Mesodermal cell (in vitro differentiated cells): ENCODE data around the gene HSPB7.
A peak's percentile ranks its signal among the peaks of the same experiment; 100 is the strongest.
"Not testable (repeated sequence)": the region's sequence is repeated elsewhere in the genome, so short reads cannot be mapped to it uniquely, and the experiment has no call there.

Experiments
- H3K27ac ChIP-seq: 2 replicates; pipeline ENCODE4 v1.7.0; 2013; ENCODE audit warnings: mild to moderate bottlenecking, low read depth, low read length, moderate library complexity; ENCODE audit not compliant: severe bottlenecking
- H3K36me3 ChIP-seq: 2 replicates; pipeline ENCODE4 v1.7.1; 2013; ENCODE audit warnings: mild to moderate bottlenecking, low read length, moderate library complexity; ENCODE audit not compliant: control insufficient read depth, insufficient read depth
- H3K4me1 ChIP-seq: one replicate; pipeline ENCODE4 v1.7.1; 2013; ENCODE audit warnings: mild to moderate bottlenecking, low read length; ENCODE audit not compliant: insufficient read depth, control insufficient read depth, poor library complexity, severe bottlenecking
- H3K4me3 ChIP-seq: 2 replicates; pipeline ENCODE4 v1.7.0; 2013; ENCODE audit warnings: low read length, control low read depth, mild to moderate bottlenecking; ENCODE audit not compliant: insufficient read depth, poor library complexity, severe bottlenecking; ENCODE audit errors: extremely low read depth
- H3K9me3 ChIP-seq: 2 replicates; pipeline ENCODE4 v1.7.1; 2013; ENCODE audit warnings: mild to moderate bottlenecking, low read length, moderate library complexity; ENCODE audit not compliant: control insufficient read depth
- WGBS, 2 experiments: methylation state at CpG; one replicate each; pipeline ENCODE4 v1.1.5; 2013; ENCODE audit warnings: missing lambda C conversion rate in 2 of 2; ENCODE audit not compliant: insufficient coverage in 2 of 2; 5-methylcytosine and 5-hydroxymethylcytosine counted together

The HSPB7 gene

DNA sequence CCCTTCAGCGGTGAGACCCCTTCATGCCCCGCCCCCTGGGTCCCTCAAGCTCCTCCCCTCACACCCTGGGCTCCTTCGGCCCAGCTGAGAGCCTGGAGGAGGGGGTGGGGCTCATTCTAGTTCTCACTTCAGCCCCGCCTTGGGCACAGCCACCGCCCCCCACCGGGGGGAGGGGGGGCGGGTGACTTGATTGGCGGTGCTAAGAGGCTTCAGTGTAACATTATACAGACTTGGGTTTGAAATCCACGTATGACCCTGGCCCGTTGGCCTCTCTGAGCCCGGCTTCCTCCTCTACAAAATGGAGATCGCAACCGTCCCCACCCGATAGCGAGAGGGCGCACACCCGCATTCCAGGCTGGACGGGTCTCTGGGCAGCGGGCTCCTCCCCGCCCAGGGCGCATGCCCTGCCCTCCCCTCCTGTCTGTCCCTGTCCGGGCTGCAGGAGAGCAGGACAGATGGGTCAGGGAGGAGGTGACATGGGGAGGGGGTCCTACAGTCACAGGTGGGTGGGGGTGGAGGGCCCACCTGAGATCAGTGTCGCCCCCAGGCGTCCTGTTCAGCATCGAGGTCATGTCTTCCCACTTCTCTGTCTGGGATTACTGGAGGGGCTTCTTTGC lies 30.8 kb upstream of the HSPB7 start:
- WGBS, 2 experiments = 2 to 4% methylated on average over 11 to 13 of the region's 25 CpGs
- Histone ChIP-seq H3K9me3 (no peaks in the 10 kb centered on the region), H3K4me3 (peak overlapping the region; percentile 31), H3K4me1 (peaks cover 3% of the 10 kb centered on the region), H3K27ac (peak overlapping the region; percentile 16), H3K36me3 (no peaks in the 10 kb centered on the region)

DNA sequence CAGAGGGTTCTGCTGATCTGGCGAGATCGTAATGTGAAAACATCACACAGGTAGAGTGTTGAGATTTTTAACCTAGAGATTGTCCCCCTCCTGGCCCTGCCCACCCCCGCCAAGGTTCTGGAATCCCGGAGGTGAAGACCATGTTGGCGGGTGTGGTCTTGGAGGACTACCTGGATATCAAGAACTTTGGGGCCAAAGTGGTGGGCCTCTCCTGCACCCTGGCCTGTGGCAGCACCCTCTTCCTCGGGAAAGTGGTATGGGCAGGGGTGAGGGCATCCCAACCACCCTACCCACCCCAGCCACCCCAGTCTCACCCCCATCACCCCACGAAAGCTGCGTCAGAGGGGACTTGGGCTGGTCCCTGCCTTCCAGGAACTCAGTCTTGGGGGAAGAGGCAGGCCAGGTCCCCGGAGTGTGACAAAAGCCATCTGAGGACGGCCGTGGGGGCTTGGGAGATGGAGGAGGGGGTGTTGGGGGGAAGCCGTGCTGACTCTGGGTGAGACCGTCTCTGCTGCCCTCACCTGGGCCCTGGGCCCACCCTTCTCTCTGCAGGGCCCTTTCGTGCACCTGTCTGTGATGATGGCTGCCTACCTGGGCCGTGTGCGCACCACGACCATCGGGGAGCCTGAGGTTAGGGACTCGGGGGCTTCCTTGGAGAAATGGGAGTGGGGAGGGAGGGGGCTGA lies 30.1 kb upstream of the HSPB7 start:
- Histone ChIP-seq H3K4me3 (no peak overlapping the region), H3K4me1 (peaks cover 3% of the 10 kb centered on the region), H3K9me3 (no peaks in the 10 kb centered on the region), H3K27ac (no peak overlapping the region), H3K36me3 (no peaks in the 10 kb centered on the region)
- 77 to 100% methylated on average over 2 to 6 of the region's 19 CpGs for WGBS, 2 experiments

GRCh38 chr1:16046842-16047241 lies 29.0 kb upstream of the HSPB7 start:
- 84 to 85% methylated on average over 5 to 7 of the region's 7 CpGs for WGBS, 2 experiments
- H3K36me3 ChIP-seq = no peaks in the 10 kb centered on the region

DNA sequence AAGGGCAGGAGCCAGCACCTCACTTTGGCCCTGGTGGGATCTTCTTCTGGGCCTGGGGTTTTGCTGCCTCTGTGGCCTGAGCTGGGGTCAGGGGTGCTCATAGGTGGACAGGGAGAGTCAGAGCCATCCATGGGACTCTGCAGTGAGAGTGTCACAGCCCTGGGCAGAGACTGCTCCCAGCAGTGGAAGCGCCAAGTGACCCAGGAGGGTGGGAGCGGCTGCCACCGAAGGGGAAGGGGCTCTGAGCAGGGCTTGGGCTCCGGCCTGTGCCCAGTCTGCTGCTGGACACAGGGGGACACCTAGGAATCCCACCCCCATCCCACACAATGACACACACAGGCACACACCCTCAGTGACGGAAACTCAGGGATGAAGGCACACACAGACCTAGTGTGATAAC lies 26.1 kb upstream of the HSPB7 start:
- 84 to 100% methylated on average over 1 to 4 of the region's 5 CpGs for WGBS, 2 experiments
- no peaks in the 10 kb centered on the region for H3K36me3 ChIP-seq
- peaks cover under 1% of the 10 kb centered on the region for H3K4me1 ChIP-seq
- H3K4me3 ChIP-seq = no peak overlapping the region
- no peaks in the 10 kb centered on the region for H3K9me3 ChIP-seq
- H3K27ac ChIP-seq = no peak overlapping the region

More at GRCh38 chr1:16046842-16047241, 29.0 kb upstream of the HSPB7 start:
- no peak overlapping the region for H3K4me3 ChIP-seq
- H3K4me1 ChIP-seq = peaks cover 3% of the 10 kb centered on the region
- H3K9me3 ChIP-seq = no peaks in the 10 kb centered on the region
- H3K27ac ChIP-seq = no peak overlapping the region

- Histone ChIP-seq H3K27ac (no peak within 1 kb of the TSS), H3K4me1 (no peaks in the 10 kb centered on the region), H3K4me3 (no peak within 1 kb of the TSS), H3K9me3 (no peaks in the 10 kb centered on the region), H3K36me3 (no peaks in the 10 kb centered on the region)
- WGBS, 2 experiments = 85 to 96% methylated on average over 6 of the region's 7 CpGs
Measured at GRCh38 chr1:16043521-16043920, 25.7 kb upstream of the HSPB7 start, which contains the start of gene CLCNKB. TSS of gene CLCNKB (plus strand) at chr1:16043782. CDS start at chr1:16044493, 711 bp downstream.

GRCh38 chr1:16042654-16043053 lies 24.8 kb upstream of the HSPB7 start:
- WGBS, 2 experiments = 92% methylated on average over 4 of the region's 9 CpGs; no CpG with 5 or more reads in 1 of the 2 experiments
- H3K9me3 ChIP-seq = not testable (repeated sequence)

GRCh38 chr1:16042096-16042495 lies 24.3 kb upstream of the HSPB7 start:
- Histone ChIP-seq H3K27ac (no peak overlapping the region), H3K4me1 (no peaks in the 10 kb centered on the region), H3K4me3 (no peak overlapping the region), H3K9me3 (no peaks in the 10 kb centered on the region), H3K36me3 (no peaks in the 10 kb centered on the region)
- WGBS, 2 experiments = 91 to 93% methylated on average over 5 to 8 of the region's 9 CpGs

More at GRCh38 chr1:16042654-16043053, 24.8 kb upstream of the HSPB7 start:
- not testable (repeated sequence) for H3K4me1 ChIP-seq, H3K36me3 ChIP-seq, H3K4me3 ChIP-seq, H3K27ac ChIP-seq

DNA sequence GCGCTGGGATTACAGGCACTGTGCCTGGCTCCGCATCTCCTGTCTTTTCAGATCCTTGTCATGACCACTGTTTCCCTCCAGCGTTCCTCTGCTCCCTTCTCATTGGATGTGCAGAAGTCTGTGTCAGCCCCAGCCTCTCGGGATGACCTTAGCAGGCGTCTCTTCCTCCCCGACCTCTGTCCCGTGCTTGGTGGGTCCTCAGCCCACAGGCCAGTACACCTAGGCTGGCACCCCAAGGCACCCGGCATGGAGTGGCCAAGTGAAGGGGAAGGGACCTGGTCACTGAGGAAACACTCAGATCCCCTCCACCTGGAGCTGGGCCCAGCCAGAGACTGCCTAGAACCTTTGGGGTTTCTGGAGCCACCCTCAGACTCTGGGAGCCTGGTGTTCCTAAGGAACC lies 23.4 kb upstream of the HSPB7 start:
- no peaks in the 10 kb centered on the region for H3K9me3 ChIP-seq
- no peak overlapping the region for H3K27ac ChIP-seq
- WGBS, 2 experiments = 85 to 88% methylated on average over 8 of the region's 8 CpGs
- no peak overlapping the region for H3K4me3 ChIP-seq
- no peaks in the 10 kb centered on the region for H3K36me3 ChIP-seq
- no peaks in the 10 kb centered on the region for H3K4me1 ChIP-seq

DNA sequence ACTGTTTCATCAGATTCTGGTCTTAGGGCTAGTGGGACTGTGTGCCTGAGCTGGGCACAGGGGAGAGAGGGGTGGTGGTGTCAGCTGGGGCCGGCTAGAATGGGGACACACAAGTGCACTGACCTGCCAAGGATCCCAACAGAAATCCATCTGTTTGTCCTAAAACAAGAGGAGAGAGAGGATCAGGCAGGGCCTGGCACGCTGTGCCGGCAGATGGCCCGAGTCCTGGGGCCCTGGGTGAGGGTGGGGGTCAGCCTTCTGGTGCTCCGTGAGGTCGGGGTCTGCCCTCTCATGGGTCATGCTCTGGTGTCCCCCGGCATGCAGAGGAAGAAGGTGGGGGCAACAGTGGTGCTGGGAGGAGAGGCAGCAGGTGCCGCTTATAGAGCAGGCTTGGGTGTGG lies 22.0 kb upstream of the HSPB7 start:
- H3K4me3 ChIP-seq, H3K27ac ChIP-seq, H3K9me3 ChIP-seq, H3K4me1 ChIP-seq, H3K36me3 ChIP-seq: not testable (repeated sequence)
- 87 to 100% methylated on average over 3 to 4 of the region's 8 CpGs for WGBS, 2 experiments

- Histone ChIP-seq H3K27ac (no peak overlapping the region), H3K4me3 (no peak overlapping the region), H3K4me1 (no peaks in the 10 kb centered on the region), H3K9me3 (no peaks in the 10 kb centered on the region), H3K36me3 (no peaks in the 10 kb centered on the region)
- 69 to 81% methylated on average over 3 of the region's 4 CpGs for WGBS, 2 experiments
Measured at GRCh38 chr1:16038620-16038912, 20.7 kb upstream of the HSPB7 start.

- not testable (repeated sequence) for H3K9me3 ChIP-seq, H3K4me1 ChIP-seq, H3K4me3 ChIP-seq, H3K27ac ChIP-seq, H3K36me3 ChIP-seq
- WGBS, 2 experiments = 83% methylated on average over 4 of the region's 11 CpGs; no CpG with 5 or more reads in 1 of the 2 experiments
Measured at GRCh38 chr1:16036461-16036860, 18.6 kb upstream of the HSPB7 start.
